Epithelial cell of proximal tubule (primary cell): Measurements from ENCODE around the gene PRPF38B. TPM values are rescaled to one million over a fixed set of nuclear protein-coding genes. Genes with fewer than 3 reads are reported as not detected.

Experiments
- DNase-seq: peaks from one replicate; pipeline ENCODE4 v3.0.0-alpha.2; 2011; ENCODE audit warnings: low read depth
- H3K4me3 ChIP-seq: 2 replicates; pipeline ENCODE4 v1.5.1; 2011; ENCODE audit warnings: low read depth, mild to moderate bottlenecking, low read length
- total RNA-seq: library from RNA; depleted of rRNA; stranded (reverse); fragments of >200 nt; gene quantifications from 2 replicates; pipeline ENCODE4 v1.2.3, GENCODE V29; 2015
- TF ChIP-seq, protein P1 (sequence below): conservative IDR thresholded peaks from 2 replicates; pipeline ENCODE4 v1.5.1; 2012; ENCODE audit warnings: low read depth, mild to moderate bottlenecking, low read length

PRPF38B gene
- total RNA-seq, 1 donor from 2014 or later = 11.2 TPM

DNA sequence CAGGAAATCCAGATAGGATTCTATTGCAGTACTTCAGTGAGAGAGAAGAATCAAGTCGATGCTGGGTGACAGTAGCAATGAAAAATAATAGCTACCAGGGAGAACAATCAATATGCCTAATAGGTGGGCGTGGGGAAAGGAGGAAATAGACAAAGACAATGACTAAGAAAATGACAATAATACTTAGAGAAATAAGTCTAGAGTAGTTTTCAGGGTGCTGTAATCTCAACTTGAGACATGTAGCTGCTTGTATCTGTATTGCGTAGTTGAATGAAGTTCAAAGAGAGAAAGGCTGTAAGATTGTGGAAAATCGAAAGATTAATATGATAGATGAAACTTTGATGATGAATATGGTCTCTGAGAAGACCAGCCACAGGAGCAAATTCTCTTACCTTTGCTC, 57.0 kb downstream of the PRPF38B start:
- TF ChIP-seq, protein P1, sequence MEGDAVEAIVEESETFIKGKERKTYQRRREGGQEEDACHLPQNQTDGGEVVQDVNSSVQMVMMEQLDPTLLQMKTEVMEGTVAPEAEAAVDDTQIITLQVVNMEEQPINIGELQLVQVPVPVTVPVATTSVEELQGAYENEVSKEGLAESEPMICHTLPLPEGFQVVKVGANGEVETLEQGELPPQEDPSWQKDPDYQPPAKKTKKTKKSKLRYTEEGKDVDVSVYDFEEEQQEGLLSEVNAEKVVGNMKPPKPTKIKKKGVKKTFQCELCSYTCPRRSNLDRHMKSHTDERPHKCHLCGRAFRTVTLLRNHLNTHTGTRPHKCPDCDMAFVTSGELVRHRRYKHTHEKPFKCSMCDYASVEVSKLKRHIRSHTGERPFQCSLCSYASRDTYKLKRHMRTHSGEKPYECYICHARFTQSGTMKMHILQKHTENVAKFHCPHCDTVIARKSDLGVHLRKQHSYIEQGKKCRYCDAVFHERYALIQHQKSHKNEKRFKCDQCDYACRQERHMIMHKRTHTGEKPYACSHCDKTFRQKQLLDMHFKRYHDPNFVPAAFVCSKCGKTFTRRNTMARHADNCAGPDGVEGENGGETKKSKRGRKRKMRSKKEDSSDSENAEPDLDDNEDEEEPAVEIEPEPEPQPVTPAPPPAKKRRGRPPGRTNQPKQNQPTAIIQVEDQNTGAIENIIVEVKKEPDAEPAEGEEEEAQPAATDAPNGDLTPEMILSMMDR = no peak
- H3K4me3 ChIP-seq = no peak overlapping the region
- no peak for DNase-seq

DNA sequence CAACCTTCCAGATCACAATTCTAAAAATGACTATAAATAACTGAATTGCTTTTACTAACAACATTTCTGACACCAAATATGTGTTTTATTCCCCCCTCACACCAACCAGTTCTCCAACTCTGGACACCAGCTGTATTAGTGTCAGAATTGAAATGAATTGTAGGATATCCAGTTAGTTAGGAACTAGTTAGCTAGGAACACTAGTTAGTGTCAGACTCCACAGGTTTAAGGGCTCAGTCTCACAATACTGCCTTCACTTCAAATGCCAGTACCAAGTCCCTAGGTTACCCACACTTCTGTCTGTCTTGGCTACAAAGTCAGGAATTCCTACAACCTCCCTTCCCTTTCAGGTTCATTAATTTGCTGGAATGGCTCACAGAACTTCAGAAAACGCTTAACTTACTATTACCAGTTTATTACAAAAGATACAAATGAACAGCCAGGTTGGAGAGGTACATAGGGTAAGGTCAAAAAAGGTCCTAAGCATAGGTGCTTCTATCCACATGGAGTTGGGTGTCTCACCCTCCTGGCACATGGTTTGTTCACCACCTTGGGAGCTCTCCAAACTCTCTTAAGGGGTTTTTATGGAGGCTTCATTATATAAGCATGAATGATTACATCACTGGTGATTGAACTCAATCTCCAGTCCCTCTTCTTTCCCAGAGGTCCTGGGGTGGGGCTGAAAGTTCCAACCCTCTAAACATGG, 58.5 kb downstream of the PRPF38B start:
- TF ChIP-seq, protein P1 = no peak
- peak; percentile 69 for DNase-seq
- H3K4me3 ChIP-seq = no peak overlapping the region

Other genes with a start within 250 kb of the PRPF38B start
- gene NBPF6, start 242.0 kb upstream of the PRPF38B start, total RNA-seq = not detected in 2 replicates
- 6.1 TPM in 2 replicates for gene EEIG2, start 132.2 kb upstream of the PRPF38B start, total RNA-seq
- 2.8 and 7.7 TPM in 2 replicates for gene HENMT1, start 31.2 kb upstream of the PRPF38B start, total RNA-seq
- not detected in 2 replicates for gene FNDC7, start 20.6 kb downstream of the PRPF38B start, total RNA-seq
- gene STXBP3, start 54.4 kb downstream of the PRPF38B start, total RNA-seq = 24.3 and 36.7 TPM in 2 replicates
- not detected in 2 replicates for gene AKNAD1, start 164.8 kb downstream of the PRPF38B start, total RNA-seq
- 35.2 and 49.9 TPM in 2 replicates for gene GPSM2, start 184.7 kb downstream of the PRPF38B start, total RNA-seq